DND-41 (cell line): ENCODE results near the gene PPP6R2.
"Not testable (repeated sequence)": the region's sequence is repeated elsewhere in the genome, so short reads cannot be mapped to it uniquely, and the experiment has no call there.

Experiments
- EZH2 ChIP-seq: IDR thresholded peaks from 3 replicates; pipeline ENCODE4 v1.6.1; 2012; ENCODE audit warnings: borderline replicate concordance, low read depth, mild to moderate bottlenecking, moderate library complexity, low read length, inconsistent platforms; ENCODE audit not compliant: severe bottlenecking
- TF ChIP-seq, protein P1 (sequence below): IDR thresholded peaks from 2 replicates; pipeline ENCODE4 v1.5.1; 2012; ENCODE audit warnings: borderline replicate concordance, low read length, moderate library complexity, mild to moderate bottlenecking; ENCODE audit not compliant: poor library complexity, severe bottlenecking; ENCODE audit errors: extremely low read depth

- TF ChIP-seq, protein P1, sequence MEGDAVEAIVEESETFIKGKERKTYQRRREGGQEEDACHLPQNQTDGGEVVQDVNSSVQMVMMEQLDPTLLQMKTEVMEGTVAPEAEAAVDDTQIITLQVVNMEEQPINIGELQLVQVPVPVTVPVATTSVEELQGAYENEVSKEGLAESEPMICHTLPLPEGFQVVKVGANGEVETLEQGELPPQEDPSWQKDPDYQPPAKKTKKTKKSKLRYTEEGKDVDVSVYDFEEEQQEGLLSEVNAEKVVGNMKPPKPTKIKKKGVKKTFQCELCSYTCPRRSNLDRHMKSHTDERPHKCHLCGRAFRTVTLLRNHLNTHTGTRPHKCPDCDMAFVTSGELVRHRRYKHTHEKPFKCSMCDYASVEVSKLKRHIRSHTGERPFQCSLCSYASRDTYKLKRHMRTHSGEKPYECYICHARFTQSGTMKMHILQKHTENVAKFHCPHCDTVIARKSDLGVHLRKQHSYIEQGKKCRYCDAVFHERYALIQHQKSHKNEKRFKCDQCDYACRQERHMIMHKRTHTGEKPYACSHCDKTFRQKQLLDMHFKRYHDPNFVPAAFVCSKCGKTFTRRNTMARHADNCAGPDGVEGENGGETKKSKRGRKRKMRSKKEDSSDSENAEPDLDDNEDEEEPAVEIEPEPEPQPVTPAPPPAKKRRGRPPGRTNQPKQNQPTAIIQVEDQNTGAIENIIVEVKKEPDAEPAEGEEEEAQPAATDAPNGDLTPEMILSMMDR, result not testable (repeated sequence)
- not testable (repeated sequence) for TF ChIP-seq EZH2
Observed at GRCh38 chr22:50334433-50334832, 8.7 kb upstream of the PPP6R2 start.
